HG03558 (cell line): Measurements from ENCODE around the gene COL4A5.

Source experiments
- ATAC-seq: cut with Tn5 transposase; IDR thresholded peaks from one replicate; pipeline ENCODE4 v1.9.1; 2021; ENCODE audit warnings: moderate number of reproducible peaks; ENCODE audit not compliant: unreplicated experiment; ENCODE audit errors: extremely low read depth

Gene COL4A5

DNA sequence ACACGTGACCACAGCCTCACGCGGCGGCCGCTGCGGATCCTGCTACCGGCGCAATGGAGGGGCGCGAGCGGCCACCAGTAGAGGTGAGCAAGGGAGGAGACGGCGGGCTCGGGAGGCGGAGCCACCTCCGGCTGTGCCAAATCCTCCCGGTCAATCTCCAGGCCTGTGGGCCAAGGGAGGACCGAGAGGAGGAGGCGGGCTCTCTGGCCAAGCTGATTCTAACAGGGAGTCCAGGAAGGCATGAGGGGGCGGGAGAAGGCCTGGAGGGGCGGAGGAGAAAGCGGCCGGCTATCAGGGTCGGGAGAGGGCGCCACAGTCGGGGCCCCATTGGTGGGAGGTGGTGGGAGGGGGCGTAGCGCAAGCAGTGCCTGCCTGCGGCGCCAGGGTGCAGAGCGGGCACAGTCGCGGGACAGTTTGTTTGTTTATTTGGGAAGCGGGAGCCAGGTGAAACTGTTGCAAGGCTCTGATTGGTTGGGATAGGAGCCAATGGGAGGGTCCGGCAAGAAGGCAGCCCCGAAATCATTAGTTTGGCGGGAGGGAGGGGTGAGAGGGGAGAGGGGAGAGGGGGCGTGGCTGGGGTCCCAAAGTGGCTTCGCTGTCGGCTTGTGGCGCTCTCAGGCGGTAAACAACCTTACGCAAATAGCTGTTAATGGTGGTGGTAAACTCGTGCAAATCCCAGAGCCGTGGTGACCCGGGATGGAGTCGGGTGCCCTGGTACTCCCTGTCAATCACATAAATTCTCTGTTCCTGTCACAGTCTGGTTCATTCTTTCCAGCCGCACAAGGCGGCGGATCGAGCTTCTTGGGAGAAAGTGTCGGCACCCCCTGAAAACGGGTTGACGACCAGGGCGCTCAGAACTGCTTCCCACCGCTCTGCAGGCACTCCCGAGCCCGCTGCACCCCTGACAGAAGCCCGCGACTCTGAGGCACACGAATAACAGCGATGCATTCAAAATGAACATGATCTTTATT lies 297.2 kb downstream of the COL4A5 start, which contains the start of gene IRS4:
Gene IRS4, minus strand, starts transcription at position 55 of the 971 bp plus-strand sequence.
- no peak for ATAC-seq

DNA sequence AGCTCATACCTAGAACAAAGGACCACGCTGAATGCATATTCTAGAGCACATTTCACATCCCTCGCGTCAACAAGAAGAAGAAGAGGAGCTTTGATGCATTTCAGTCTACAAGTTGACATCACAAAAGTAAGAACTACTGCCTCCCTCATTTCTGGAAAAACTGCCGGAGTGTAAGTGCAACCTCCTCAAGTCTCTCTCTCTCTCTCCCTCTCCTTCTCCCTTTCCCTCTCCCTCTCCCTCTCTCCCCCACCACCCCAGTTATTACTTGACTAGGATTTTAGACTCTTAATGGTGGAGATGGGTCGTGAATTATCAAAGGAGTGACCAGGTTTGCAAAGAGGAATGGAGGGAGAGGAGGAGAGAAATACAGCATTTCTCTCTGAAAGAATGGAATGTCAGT lies 298.1 kb downstream of the COL4A5 start:
- no peak for ATAC-seq

DNA sequence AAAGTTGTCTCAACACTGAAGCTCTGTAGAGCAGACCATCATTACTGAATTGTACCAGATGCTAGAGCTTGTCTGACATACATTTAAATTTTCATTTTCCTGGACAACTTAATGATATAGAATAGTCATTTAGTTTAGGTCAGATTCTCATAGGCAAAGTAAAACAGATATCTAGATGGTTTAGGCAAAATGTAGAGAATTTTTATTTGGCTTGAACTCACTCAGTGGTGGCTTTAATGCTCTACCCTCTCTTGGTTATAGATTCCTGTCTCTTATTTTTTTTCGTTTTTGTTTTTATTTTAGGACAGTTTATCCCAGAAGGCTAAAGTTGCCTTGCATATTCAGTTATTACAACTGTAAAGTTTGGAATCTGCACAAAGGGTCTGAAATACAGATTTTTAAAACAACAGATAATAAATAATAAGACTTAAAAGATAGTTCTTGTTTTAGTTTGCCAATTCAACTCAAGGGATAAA lies 300.7 kb downstream of the COL4A5 start:
- ATAC-seq, result no peak
